Mesothelial cell of epicardium (in vitro differentiated cells): ENCODE measurements around the gene PSAPL1. TPM values are rescaled to one million over a fixed set of nuclear protein-coding genes. Genes with fewer than 3 reads are reported as not detected.

Source experiments
- DNase-seq, 2 experiments: peaks; one replicate each; pipeline ENCODE4 v3.0.0; 2021; ENCODE audit warnings: low spot score in 2 of 2; ENCODE audit not compliant: unreplicated experiment in 2 of 2
- H3K27ac Mint-ChIP-seq: 2 replicates; pipeline ENCODE4 v1.8.0; 2021; ENCODE audit warnings: mixed read lengths
- H3K27me3 Mint-ChIP-seq: 2 replicates; pipeline ENCODE4 v1.8.0; 2021; ENCODE audit warnings: low read depth, mixed read lengths
- H3K36me3 Mint-ChIP-seq: 2 replicates; pipeline ENCODE4 v1.8.0; 2021; ENCODE audit warnings: mixed read lengths
- H3K4me1 Mint-ChIP-seq: 2 replicates; pipeline ENCODE4 v1.8.0; 2021; ENCODE audit warnings: mixed read lengths
- H3K4me3 Mint-ChIP-seq: 2 replicates; pipeline ENCODE4 v1.8.0; 2021; ENCODE audit warnings: mild to moderate bottlenecking, moderate library complexity, mixed read lengths
- H3K9me3 Mint-ChIP-seq: 2 replicates; pipeline ENCODE4 v1.8.0; 2021; ENCODE audit warnings: mixed read lengths
- CTCF ChIP-seq: fragments of 200-600 bp; sonication (generic); IDR thresholded peaks from one replicate; pipeline ENCODE4 v1.5.0; 2021; ENCODE audit warnings: antibody characterized with exemption; ENCODE audit not compliant: unreplicated experiment
- total RNA-seq: library from RNA; stranded (reverse); gene quantifications from 3 replicates; pipeline ENCODE4 v1.2.1, GENCODE V29; 2021

The PSAPL1 gene
- total RNA-seq, 1 donor from 2014 or later, result not detected

DNA sequence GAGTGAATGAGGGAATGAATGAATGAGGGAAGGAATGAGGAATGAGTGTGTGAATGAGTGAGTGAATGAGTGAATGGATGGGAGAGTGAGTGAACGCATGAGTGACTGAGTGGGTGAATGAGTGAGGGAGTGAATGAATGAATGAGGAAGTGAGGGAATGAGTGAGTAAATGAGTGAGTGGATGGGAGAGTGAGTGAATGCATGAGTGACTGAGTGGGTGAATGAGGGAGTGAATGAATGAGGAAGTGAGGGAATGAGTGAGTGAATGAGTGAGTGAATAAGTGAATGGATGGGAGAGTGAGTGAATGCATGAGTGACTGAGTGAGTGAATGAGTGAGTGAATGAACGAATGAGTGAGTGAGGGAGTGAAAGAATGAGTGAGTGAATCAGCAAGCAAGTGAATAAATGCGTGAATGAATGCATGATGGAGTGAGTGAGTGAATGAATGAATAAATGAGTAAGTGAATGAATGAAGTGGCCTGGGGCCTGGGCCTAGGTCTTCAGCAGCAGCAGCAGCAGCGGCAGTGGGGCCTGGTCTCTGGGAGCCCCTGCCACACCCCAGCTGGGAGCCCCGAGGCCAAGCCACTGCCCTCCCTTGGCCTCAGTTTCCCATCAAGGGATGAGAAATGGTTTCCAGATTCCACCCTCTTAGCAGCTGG is 16.2 kb upstream of the PSAPL1 start:
- Mint-ChIP-seq H3K27me3 (peaks cover 15% of the 10 kb centered on the region), H3K4me3 (no peak overlapping the region), H3K36me3 (no peaks in the 10 kb centered on the region), H3K9me3 (no peaks in the 10 kb centered on the region), H3K4me1 (no peaks in the 10 kb centered on the region), H3K27ac (no peak overlapping the region)
- DNase-seq, result no peak
- no peak for TF ChIP-seq CTCF

- H3K4me3 Mint-ChIP-seq, result no peak overlapping the region
- H3K4me1 Mint-ChIP-seq, result no peaks in the 10 kb centered on the region
- peaks cover 15% of the 10 kb centered on the region for H3K27me3 Mint-ChIP-seq
Observed at GRCh38 chr4:7448036-7448435, 13.3 kb upstream of the PSAPL1 start.

DNA sequence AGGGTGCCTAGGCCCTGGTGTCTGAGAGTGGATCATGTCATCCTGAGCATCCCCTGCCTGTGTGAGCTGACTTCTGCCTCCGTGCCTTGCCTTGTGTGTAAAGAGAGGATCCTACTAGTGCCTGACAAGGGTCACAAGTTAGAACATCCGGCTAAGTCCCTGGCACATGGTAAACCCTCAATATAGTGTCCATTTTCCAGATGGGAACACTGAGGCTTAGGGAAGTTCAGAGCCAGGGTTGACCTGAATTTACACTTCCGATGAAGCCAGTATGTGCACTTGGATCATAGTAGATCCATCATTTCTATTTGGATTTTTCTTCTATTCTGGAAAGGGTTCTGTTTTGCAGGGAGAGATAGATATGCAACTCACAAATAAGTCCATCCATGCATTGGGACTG is 12.5 kb upstream of the PSAPL1 start:
- no peaks in the 10 kb centered on the region for H3K4me1 Mint-ChIP-seq
- no peaks in the 10 kb centered on the region for H3K36me3 Mint-ChIP-seq
- no peak for TF ChIP-seq CTCF
- H3K4me3 Mint-ChIP-seq, result no peak overlapping the region
- H3K9me3 Mint-ChIP-seq, result no peaks in the 10 kb centered on the region
- H3K27ac Mint-ChIP-seq, result no peak overlapping the region
- DNase-seq, result no peak
- H3K27me3 Mint-ChIP-seq, result peaks cover 15% of the 10 kb centered on the region

More at GRCh38 chr4:7448036-7448435, 13.3 kb upstream of the PSAPL1 start:
- Mint-ChIP-seq H3K27ac (no peak overlapping the region), H3K9me3 (no peaks in the 10 kb centered on the region), H3K36me3 (no peaks in the 10 kb centered on the region)
- no peak for DNase-seq
- TF ChIP-seq CTCF, result no peak

- Mint-ChIP-seq H3K27ac (no peak overlapping the region), H3K27me3 (peaks cover 13% of the 10 kb centered on the region), H3K4me1 (no peaks in the 10 kb centered on the region), H3K36me3 (no peaks in the 10 kb centered on the region), H3K9me3 (no peaks in the 10 kb centered on the region), H3K4me3 (no peak overlapping the region)
- DNase-seq, result no peak
- no peak for TF ChIP-seq CTCF
Observed at GRCh38 chr4:7444731-7445130, 10.0 kb upstream of the PSAPL1 start.

GRCh38 chr4:7444314-7444713 is 9.6 kb upstream of the PSAPL1 start:
- Mint-ChIP-seq H3K36me3 (no peaks in the 10 kb centered on the region), H3K27ac (no peak overlapping the region), H3K9me3 (peaks cover 3% of the 10 kb centered on the region), H3K27me3 (peaks cover 9% of the 10 kb centered on the region), H3K4me3 (no peak overlapping the region), H3K4me1 (no peaks in the 10 kb centered on the region)
- no peak for TF ChIP-seq CTCF
- no peak for DNase-seq
